ENCODE results near the gene ACO1. TPM values are rescaled to one million over a fixed set of nuclear protein-coding genes. Genes with fewer than 3 reads are reported as not detected.

Gene ACO1
- polyA plus RNA-seq, 3 donors, result 2.9 to 12.5 (median 10.5) TPM

GRCh38 chr9:32427111-32427873 lies 42.8 kb downstream of the ACO1 start:
- Mint-ChIP-seq H3K27me3 (ENCODE audit: low read depth in 3 of 3) (peaks cover 0 to 5% (median 0%) of the 10 kb centered on the region in 3 donors), H3K36me3 (peaks cover 44 to 49% of the 10 kb centered on the region in 2 donors), H3K4me3 (no peak overlapping the region), H3K9me3 (no peaks in the 10 kb centered on the region), H3K27ac (no peak overlapping the region), H3K4me1 (peaks cover 4% of the 10 kb centered on the region)
- Histone ChIP-seq H3K9me3 (replicated peaks in 1 of 2; ENCODE audit: control insufficient read depth in 1 of 2, insufficient read depth in 1 of 2, low read length in 2 of 2) (no peaks in the 10 kb centered on the region), H3K27ac (ENCODE audit: low read depth in 1 of 2, low read length in 2 of 2) (no peak overlapping the region), H3K4me2 (replicated peaks; ENCODE audit: extremely low read depth, low read length, poor library complexity, severe bottlenecking) (no peak overlapping the region), H3K36me3 (replicated peaks in 1 of 2; ENCODE audit: control insufficient read depth in 1 of 2, insufficient read depth in 2 of 2, low read length in 2 of 2) (peaks cover 0 to 45% of the 10 kb centered on the region in 2 donors), H3K9ac (ENCODE audit: insufficient read depth, low read length, poor library complexity, severe bottlenecking) (no peak overlapping the region), H3K79me2 (ENCODE audit: insufficient read depth, low read length) (no peaks in the 10 kb centered on the region), H2AFZ (ENCODE audit: insufficient read depth, low read depth, low read length, poor library complexity, severe bottlenecking) (no peak overlapping the region), H3K27me3 (ENCODE audit: control insufficient read depth in 2 of 2, insufficient read depth in 2 of 2, low read length in 2 of 2) (no peaks in the 10 kb centered on the region), H3K4me3 (replicated peaks in 1 of 3; ENCODE audit: low read depth in 2 of 3, low read length in 3 of 3) (no peak overlapping the region), H4K20me1 (ENCODE audit: insufficient read depth, low read length) (no peaks in the 10 kb centered on the region), H3K4me1 (ENCODE audit: control insufficient read depth in 1 of 2, insufficient read depth in 2 of 2, low read length in 2 of 2) (no peaks in the 10 kb centered on the region)
- no peak for DNase-seq
- intact Hi-C loops (cut with micrococcal nuclease), result no loop called here
- 89% methylated on average over 3 of the region's 8 CpGs for WGBS (ENCODE audit: insufficient coverage)
- TF ChIP-seq CTCF (IDR thresholded peaks at IDR 0.05), result no peak

GRCh38 chr9:32430720-32431119 lies 46.3 kb downstream of the ACO1 start:
- H3K9me3 ChIP-seq (replicated peaks in 1 of 2; ENCODE audit: control insufficient read depth in 1 of 2, insufficient read depth in 1 of 2, low read length in 2 of 2), result no peaks in the 10 kb centered on the region
- no peak overlapping the region for H3K4me3 Mint-ChIP-seq
- no peaks in the 10 kb centered on the region for H3K79me2 ChIP-seq (ENCODE audit: insufficient read depth, low read length)
- H3K27me3 ChIP-seq (ENCODE audit: control insufficient read depth in 2 of 2, insufficient read depth in 2 of 2, low read length in 2 of 2), result no peaks in the 10 kb centered on the region
- H3K36me3 Mint-ChIP-seq, result peaks cover 53 to 54% of the 10 kb centered on the region in 2 donors
- no peak overlapping the region for H3K4me3 ChIP-seq (replicated peaks in 1 of 3; ENCODE audit: low read depth in 2 of 3, low read length in 3 of 3)
- H3K4me1 Mint-ChIP-seq, result peaks cover 4% of the 10 kb centered on the region
- no peak for TF ChIP-seq CTCF (IDR thresholded peaks at IDR 0.05)
- H3K27ac Mint-ChIP-seq, result no peak overlapping the region
- no peaks in the 10 kb centered on the region for H4K20me1 ChIP-seq (ENCODE audit: insufficient read depth, low read length)
- H3K9me3 Mint-ChIP-seq, result no peaks in the 10 kb centered on the region
- no peak overlapping the region for H3K27ac ChIP-seq (ENCODE audit: low read depth in 1 of 2, low read length in 2 of 2)
- no peak for DNase-seq
- H3K27me3 Mint-ChIP-seq (ENCODE audit: low read depth in 3 of 3), result no peaks in the 10 kb centered on the region
- no peak overlapping the region for H3K9ac ChIP-seq (ENCODE audit: insufficient read depth, low read length, poor library complexity, severe bottlenecking)
- peaks cover 7 to 55% of the 10 kb centered on the region in 2 donors for H3K36me3 ChIP-seq (replicated peaks in 1 of 2; ENCODE audit: control insufficient read depth in 1 of 2, insufficient read depth in 2 of 2, low read length in 2 of 2)
- no peak overlapping the region for H3K4me2 ChIP-seq (replicated peaks; ENCODE audit: extremely low read depth, low read length, poor library complexity, severe bottlenecking)
- no peak overlapping the region for H2AFZ ChIP-seq (ENCODE audit: insufficient read depth, low read depth, low read length, poor library complexity, severe bottlenecking)
- H3K4me1 ChIP-seq (ENCODE audit: control insufficient read depth in 1 of 2, insufficient read depth in 2 of 2, low read length in 2 of 2), result no peaks in the 10 kb centered on the region
- intact Hi-C loops (cut with micrococcal nuclease), result no loop called here
- 100% methylated on average over 2 of the region's 5 CpGs for WGBS (ENCODE audit: insufficient coverage)

Data from CD14-positive monocyte (primary cell).